Peyer's patch (tissue), 4 donors: ENCODE results near the gene TMEM119. TPM values are rescaled to one million over a fixed set of nuclear protein-coding genes. Genes with fewer than 3 reads are reported as not detected.
"Not testable (repeated sequence)": the region's sequence is repeated elsewhere in the genome, so short reads cannot be mapped to it uniquely, and the experiment has no call there.

ENCODE experiments used
- DNase-seq, 3 donors: peaks; one replicate each; pipeline ENCODE4 v3.0.0-alpha.2; 2017 to 2019
- H3K27ac ChIP-seq, 4 donors: fragments of 200-600 bp; sonication (generic); one replicate each; pipeline ENCODE4 v1.5.1; 2016 to 2019
- H3K27me3 ChIP-seq, 2 donors: fragments of 200-600 bp; sonication (generic); one replicate each; pipeline ENCODE4 v1.5.1; 2019
- H3K36me3 ChIP-seq, 3 donors: fragments of 200-600 bp; sonication (generic); one replicate each; pipeline ENCODE4 v1.5.1; 2016 to 2019
- H3K4me1 ChIP-seq, 4 donors: fragments of 200-600 bp; sonication (generic); one replicate each; pipeline ENCODE4 v1.5.1; 2016 to 2019
- H3K4me3 ChIP-seq, 4 donors: fragments of 200-600 bp; sonication (generic); 1 replicate in 3 of 4; 2 replicates in 1 of 4; pipeline ENCODE4 v1.5.1; 2016 to 2019; ENCODE audit warnings: mild to moderate bottlenecking in 1 of 4
- H3K9me3 ChIP-seq, 4 donors: fragments of 200-600 bp; sonication (generic); one replicate each; pipeline ENCODE4 v1.5.1; 2016 to 2019; ENCODE audit warnings: mild to moderate bottlenecking in 1 of 4
- CTCF ChIP-seq, 6 experiments: fragments of 450-650 bp in 4 of 6; fragments of 200-600 bp in 2 of 6; sonication (generic) in 1 of 6; IDR thresholded peaks; one replicate each; pipeline ENCODE4 v1.5.1; 2017 to 2019; ENCODE audit warnings: antibody characterized with exemption in 6 of 6, mild to moderate bottlenecking in 3 of 6, moderate library complexity in 1 of 6
- POLR2A ChIP-seq, 2 donors: fragments of 450-650 bp; IDR thresholded peaks; one replicate each; pipeline ENCODE4 v1.5.1; 2017; ENCODE audit warnings: antibody characterized with exemption in 2 of 2, mild to moderate bottlenecking in 2 of 2, moderate library complexity in 2 of 2
- total RNA-seq, 4 donors: library from RNA; depleted of rRNA; stranded (reverse); fragments of >200 nt; gene quantifications; one replicate each; pipeline ENCODE4 v1.1.0, GENCODE V29; 2016

The TMEM119 gene
- total RNA-seq, 4 donors from 2014 or later, result 1.8 to 17.3 (median 3.4) TPM

DNA sequence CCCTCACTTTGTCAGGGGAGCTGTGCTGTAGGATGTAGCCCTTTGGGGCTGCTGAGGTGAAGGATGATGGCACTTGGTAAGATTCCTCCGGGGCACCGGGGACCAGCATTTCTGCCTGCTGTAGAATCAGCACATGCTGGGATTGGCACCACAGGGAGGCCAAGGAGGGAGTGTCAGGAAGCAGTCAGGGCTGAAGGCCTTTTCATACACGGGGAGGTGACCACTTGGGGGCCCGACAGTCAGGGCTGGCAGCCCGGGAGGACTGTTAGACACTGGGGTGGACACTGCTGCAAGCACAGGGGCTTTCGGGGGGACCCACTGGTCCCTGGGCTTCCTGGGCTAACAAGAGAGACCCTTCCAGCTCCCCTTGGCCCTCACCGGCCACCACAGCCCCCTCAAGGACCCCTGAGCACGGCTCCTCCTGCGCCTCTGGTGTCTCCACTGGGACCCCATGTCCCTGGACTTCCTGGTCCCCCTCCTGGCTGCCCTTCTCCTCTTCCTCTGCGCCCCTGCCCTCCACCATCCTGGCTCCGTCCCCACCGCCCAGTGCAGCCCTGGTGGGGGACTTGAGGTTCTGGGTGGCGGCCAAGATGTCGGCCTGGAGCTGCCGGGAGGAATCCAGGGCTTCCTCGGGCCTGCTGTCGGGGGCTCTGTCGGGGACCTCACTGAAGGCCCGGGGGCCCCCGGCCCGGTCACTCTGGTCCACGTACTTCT lies 6.5 kb downstream of the TMEM119 start:
- Histone ChIP-seq H3K4me3 (no peak overlapping the region), H3K36me3 (no peaks in the 10 kb centered on the region), H3K4me1 (no peaks in the 10 kb centered on the region), H3K9me3 (no peaks in the 10 kb centered on the region), H3K27ac (no peak overlapping the region), H3K27me3 (no peaks in the 10 kb centered on the region)
- TF ChIP-seq POLR2A (IDR thresholded peaks at IDR 0.05), result no peak
- TF ChIP-seq CTCF (IDR thresholded peaks at IDR 0.05), result no peak
- no peak for DNase-seq

DNA sequence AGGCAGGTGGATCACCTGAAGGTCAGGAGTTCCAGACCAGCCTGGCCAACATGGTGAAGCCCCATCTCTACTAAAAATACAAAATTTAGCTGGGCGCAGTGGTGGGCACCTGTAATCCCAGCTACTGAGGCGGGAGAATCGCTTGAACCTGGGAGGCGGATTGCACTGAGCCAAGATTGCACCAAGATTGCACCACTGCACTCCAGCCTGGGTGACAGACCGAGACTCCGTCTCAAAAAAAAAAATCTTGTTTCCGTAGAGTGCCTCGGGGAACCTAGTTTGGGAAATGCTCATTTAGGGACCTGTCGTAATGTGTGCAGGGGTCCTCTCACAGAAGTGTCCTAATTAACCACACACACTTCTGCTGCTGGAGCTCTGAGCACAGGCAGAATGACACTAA lies 7.4 kb downstream of the TMEM119 start:
- not testable (repeated sequence) for DNase-seq, H3K36me3 ChIP-seq, H3K9me3 ChIP-seq, H3K27me3 ChIP-seq, H3K4me1 ChIP-seq, H3K4me3 ChIP-seq, H3K27ac ChIP-seq

DNA sequence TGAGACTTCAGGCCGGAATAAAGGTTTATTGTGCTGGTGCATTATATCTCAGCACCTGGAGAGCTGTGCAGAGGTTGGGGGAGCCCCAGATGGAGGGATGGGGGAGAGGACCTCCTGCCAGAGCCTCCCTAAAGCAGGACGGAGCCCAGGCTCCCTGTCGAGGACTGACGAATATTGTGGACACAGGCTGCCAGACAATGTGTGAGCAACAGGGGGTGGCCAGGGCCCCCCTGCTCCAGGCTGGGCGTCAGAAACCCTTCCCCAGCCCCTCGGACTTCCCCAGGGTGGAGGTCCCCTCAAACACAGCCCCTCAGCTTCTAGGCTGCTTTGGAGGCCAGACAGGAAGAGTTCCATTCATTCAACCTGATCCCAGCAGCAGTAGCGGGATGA lies 8.0 kb downstream of the TMEM119 start:
- no peak for DNase-seq
- H3K4me1 ChIP-seq, result no peaks in the 10 kb centered on the region
- H3K9me3 ChIP-seq, result no peaks in the 10 kb centered on the region
- TF ChIP-seq POLR2A (IDR thresholded peaks at IDR 0.05) (no peak), CTCF (IDR thresholded peaks at IDR 0.05) (no peak)
- no peaks in the 10 kb centered on the region for H3K36me3 ChIP-seq
- H3K4me3 ChIP-seq, result no peak overlapping the region
- no peaks in the 10 kb centered on the region for H3K27me3 ChIP-seq
- H3K27ac ChIP-seq, result no peak overlapping the region

DNA sequence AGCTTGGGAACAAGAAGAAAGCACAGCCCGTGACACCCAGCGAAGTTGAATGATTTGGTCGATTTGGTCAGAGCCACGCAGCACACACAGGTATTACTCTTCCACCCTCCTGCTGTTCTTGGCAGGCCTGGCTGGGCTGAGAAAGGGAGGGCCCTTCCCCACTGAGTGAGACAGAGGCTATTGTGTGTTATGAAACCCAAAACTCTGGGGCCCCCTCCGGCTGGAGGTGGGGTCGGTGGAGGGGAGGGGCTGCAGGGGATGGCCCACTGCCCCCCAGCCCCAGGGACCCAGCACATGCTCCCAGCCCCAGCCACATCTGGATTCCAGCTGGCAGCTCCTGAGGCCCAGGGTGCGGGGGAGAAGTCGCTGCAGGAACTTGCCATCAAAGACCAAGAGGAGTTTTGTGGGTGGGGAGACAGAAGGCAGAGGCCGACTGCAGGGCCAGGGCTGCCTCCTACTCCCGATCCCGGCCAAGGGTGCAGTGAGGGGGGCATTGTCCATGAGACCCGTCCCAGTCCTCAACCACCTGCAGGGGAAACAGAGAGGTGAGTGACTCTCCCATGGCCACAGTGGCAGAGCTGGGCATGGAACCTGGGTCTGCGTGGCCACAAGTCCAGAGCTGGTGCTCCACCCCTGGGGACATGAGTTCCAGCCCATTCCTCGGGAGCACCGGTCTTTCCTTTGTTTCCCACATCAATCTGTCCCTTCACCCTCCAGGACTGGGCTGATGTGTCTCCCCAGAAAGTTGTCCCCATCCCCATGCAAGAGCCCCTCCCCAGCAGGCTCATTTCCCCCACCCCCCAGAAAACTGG lies 8.7 kb downstream of the TMEM119 start:
- Histone ChIP-seq H3K36me3 (no peaks in the 10 kb centered on the region), H3K27me3 (no peaks in the 10 kb centered on the region), H3K27ac (no peak overlapping the region), H3K4me1 (no peaks in the 10 kb centered on the region), H3K4me3 (no peak overlapping the region), H3K9me3 (no peaks in the 10 kb centered on the region)
- no peak for TF ChIP-seq POLR2A (IDR thresholded peaks at IDR 0.05)
- no peak for TF ChIP-seq CTCF (IDR thresholded peaks at IDR 0.05)
- DNase-seq, result peak in 1 of 3 donors; percentile 37

- no peak overlapping the region for H3K27ac ChIP-seq
- DNase-seq, result peak in 1 of 3 donors; percentile 14
- no peaks in the 10 kb centered on the region for H3K27me3 ChIP-seq
- no peak overlapping the region for H3K4me3 ChIP-seq
- TF ChIP-seq CTCF (IDR thresholded peaks at IDR 0.05) (no peak), POLR2A (IDR thresholded peaks at IDR 0.05) (no peak)
- no peaks in the 10 kb centered on the region for H3K4me1 ChIP-seq
- H3K9me3 ChIP-seq, result no peaks in the 10 kb centered on the region
- H3K36me3 ChIP-seq, result no peaks in the 10 kb centered on the region
Observed at GRCh38 chr12:108587826-108588225, 10.1 kb downstream of the TMEM119 start.

DNA sequence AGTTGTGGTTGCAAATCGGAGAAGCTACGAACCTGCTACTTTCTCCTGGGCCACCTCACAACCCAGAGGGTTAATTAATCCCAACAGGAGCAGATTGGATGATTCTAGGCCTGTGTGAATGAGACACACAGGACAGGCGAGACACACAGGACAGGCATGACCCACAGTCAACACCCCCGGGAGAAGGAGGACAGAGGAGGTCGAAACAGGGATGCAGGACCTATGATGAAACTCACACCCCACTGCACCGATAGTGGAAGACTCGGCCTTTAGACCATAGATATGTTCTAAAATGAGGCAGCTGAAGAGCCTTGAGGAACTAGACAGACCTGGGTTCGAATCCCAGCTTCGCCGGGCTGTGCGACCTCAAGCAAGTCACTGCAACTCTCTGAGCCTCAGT lies 11.6 kb downstream of the TMEM119 start:
- Histone ChIP-seq H3K4me1 (no peaks in the 10 kb centered on the region), H3K36me3 (no peaks in the 10 kb centered on the region), H3K9me3 (no peaks in the 10 kb centered on the region), H3K27ac (no peak overlapping the region), H3K4me3 (no peak overlapping the region), H3K27me3 (no peaks in the 10 kb centered on the region)
- DNase-seq, result peak in 1 of 3 donors; percentile 15
- TF ChIP-seq CTCF (IDR thresholded peaks at IDR 0.05) (no peak), POLR2A (IDR thresholded peaks at IDR 0.05) (no peak)
